ENCODE data around the gene SFXN5. TPM values are rescaled to one million over a fixed set of nuclear protein-coding genes. Genes with fewer than 3 reads are reported as not detected.

SFXN5 gene
- total and polyA plus RNA-seq, 2 donors (not counting 3 experiments of a cell fraction or from before 2014, with no cell fraction given): 18.7 to 28.6 TPM

- H3K36me3 ChIP-seq (ENCODE audit: control insufficient read depth in 2 of 2, extremely low read depth in 1 of 2, insufficient read depth in 2 of 2, low read length in 2 of 2): no peaks in the 10 kb centered on the region
- intact Hi-C loops (cut with micrococcal nuclease): no loop called here
- H3K9me1 ChIP-seq (replicated peaks; ENCODE audit: control insufficient read depth, extremely low read depth, insufficient read depth, low read length): no peaks in the 10 kb centered on the region
- BruUV-seq (replicated peaks): no TSS peak
- POLR2A ChIA-PET: no interaction called here
- H3K4me3 ChIP-seq (replicated peaks in 1 of 3; ENCODE audit: insufficient read depth in 1 of 3, low read depth in 1 of 3, low read length in 3 of 3): no peak overlapping the region
- no peaks in the 10 kb centered on the region for H3K4me1 ChIP-seq (ENCODE audit: control insufficient read depth, extremely low read depth, insufficient read depth, low read length)
- TF ChIP-seq CTCF (IDR thresholded peaks at IDR 0.05; ENCODE audit: extremely low read depth in 1 of 2, insufficient read depth in 1 of 2, low read depth in 1 of 2, low read length in 2 of 2) (no peak), POLR2AphosphoS5 (IDR thresholded peaks at IDR 0.05; ENCODE audit: insufficient read depth, low read depth, low read length) (no peak), GATA2 (IDR thresholded peaks at IDR 0.05; ENCODE audit: insufficient read depth, insufficient read length, low read depth, low read length) (no peak), MYC (IDR thresholded peaks at IDR 0.05; ENCODE audit: low read depth, low read length) (no peak), FOS (IDR thresholded peaks at IDR 0.05; ENCODE audit: borderline replicate concordance, insufficient read depth, low read length) (no peak), MAX (IDR thresholded peaks at IDR 0.05; ENCODE audit: insufficient read depth, insufficient read length) (no peak), JUN (IDR thresholded peaks at IDR 0.05; ENCODE audit: borderline replicate concordance, insufficient read depth, insufficient read length, low read depth) (no peak), EZH2 (IDR thresholded peaks at IDR 0.05; ENCODE audit: borderline replicate concordance, low read depth, low read length, severe bottlenecking) (no peak), POLR2A (IDR thresholded peaks at IDR 0.05; ENCODE audit: low read depth, low read length) (no peak)
- dilution Hi-C loops (cut with MboI; ENCODE audit: extremely low pct_ligation_motif_present, low sequenced_read_pairs): no loop called here
- no peaks in the 10 kb centered on the region for H3K27me3 ChIP-seq (ENCODE audit: control insufficient read depth in 2 of 2, insufficient read depth in 2 of 2, low read length in 2 of 2)
- no peaks in the 10 kb centered on the region for H3K9me3 ChIP-seq (replicated peaks; ENCODE audit: control insufficient read depth, insufficient read depth, low read length)
- no peak overlapping the region for H2AFZ ChIP-seq (ENCODE audit: low read depth, low read length)
- H3K9ac ChIP-seq (replicated peaks; ENCODE audit: extremely low read depth, insufficient read depth, low read length): no peak overlapping the region
- FAIRE-seq (no peak), DNase-seq (ENCODE audit: low read depth, low spot score) (no peak)
- no peaks in the 10 kb centered on the region for H4K20me1 ChIP-seq (replicated peaks; ENCODE audit: control insufficient read depth, extremely low read depth, insufficient read depth, low read length)
- CTCF ChIA-PET: no interaction called here
- no peaks in the 10 kb centered on the region for H3K79me2 ChIP-seq (ENCODE audit: control insufficient read depth, insufficient read depth, low read length)
- H3K4me2 ChIP-seq (ENCODE audit: insufficient read depth, low read length): no peak overlapping the region
- no peak overlapping the region for H3K27ac ChIP-seq (ENCODE audit: insufficient read depth, low read depth, low read length)
Observed at GRCh38 chr2:72961036-72961720, 110.3 kb downstream of the SFXN5 start.
